Activated T-helper 17 cell treated with anti-CD3 and anti-CD28 coated beads, Interleukin-2, amount 50 U/mL, for 72 hours (primary cell): Measurements from ENCODE around the gene LAMTOR2. TPM values are rescaled to one million over a fixed set of nuclear protein-coding genes. Genes with fewer than 3 reads are reported as not detected.

ENCODE experiments used
- ATAC-seq: fragments of 150-1000 bp; cut with Tn5 transposase; replicated peaks from 2 replicates; pipeline ENCODE4 v1.10.0; 2021; ENCODE audit warnings: mild to moderate bottlenecking, moderate library complexity
- H3K27ac Mint-ChIP-seq: one replicate; pipeline ENCODE4 v1.8.0; 2022; ENCODE audit warnings: mixed read lengths
- H3K27me3 Mint-ChIP-seq: one replicate; pipeline ENCODE4 v1.8.0; 2022; ENCODE audit warnings: mixed read lengths
- H3K36me3 Mint-ChIP-seq: one replicate; pipeline ENCODE4 v1.8.0; 2022; ENCODE audit warnings: low read depth, mild to moderate bottlenecking, mixed read lengths
- H3K4me1 Mint-ChIP-seq: one replicate; pipeline ENCODE4 v1.8.0; 2022; ENCODE audit warnings: mixed read lengths
- H3K4me3 Mint-ChIP-seq: one replicate; pipeline ENCODE4 v1.8.0; 2022; ENCODE audit warnings: mild to moderate bottlenecking, mixed read lengths
- H3K9me3 Mint-ChIP-seq: one replicate; pipeline ENCODE4 v1.8.0; 2022; ENCODE audit warnings: mixed read lengths
- total RNA-seq, 2 donors: library from RNA; stranded (reverse); gene quantifications; one replicate each; pipeline ENCODE4 v1.2.3, GENCODE V29; 2022

The LAMTOR2 gene
- total RNA-seq, 2 donors from 2014 or later, result 39.9 to 55.6 TPM

DNA sequence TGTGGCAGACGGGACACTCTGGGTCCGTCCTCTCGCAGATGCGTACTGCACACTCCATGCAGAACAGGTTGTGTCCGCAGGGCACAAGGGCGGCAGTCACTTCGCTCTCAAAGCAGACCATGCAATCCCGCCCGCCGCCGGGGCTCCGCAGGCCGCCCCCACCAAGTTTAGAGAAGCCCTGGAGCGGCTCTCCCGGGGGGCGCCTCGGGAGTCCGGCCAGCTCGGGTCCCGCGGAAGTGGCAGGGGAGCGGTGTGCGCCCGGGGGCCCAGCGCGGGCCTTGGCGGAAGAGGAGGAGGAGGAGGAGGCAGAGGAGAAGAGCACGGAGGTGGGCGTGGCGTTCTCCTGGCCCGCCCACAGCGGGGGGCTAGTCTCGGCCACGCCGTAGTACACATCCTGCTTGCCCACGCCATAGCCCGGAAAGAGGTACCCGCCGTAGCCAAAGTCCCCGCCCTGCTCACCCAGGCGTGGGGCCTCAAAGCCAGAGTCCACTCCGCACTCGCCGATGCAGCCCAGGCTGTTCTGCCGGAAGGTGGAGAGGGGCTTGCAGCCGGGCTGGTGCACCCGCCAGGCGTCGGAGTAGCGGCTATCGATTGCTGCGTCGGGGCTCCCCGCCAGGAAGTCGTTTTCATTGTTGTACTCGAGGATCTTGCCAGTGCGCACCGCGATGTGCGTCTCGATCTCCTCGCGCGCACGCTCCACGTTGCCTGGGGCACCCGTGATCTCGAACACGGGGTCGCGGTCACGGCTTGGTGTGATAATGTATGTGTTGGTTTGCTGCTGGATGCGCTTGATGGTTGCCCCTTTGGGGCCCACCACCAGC lies 22.2 kb downstream of the LAMTOR2 start:
- H3K36me3 Mint-ChIP-seq, result no peaks in the 10 kb centered on the region
- no peaks in the 10 kb centered on the region for H3K9me3 Mint-ChIP-seq
- H3K27me3 Mint-ChIP-seq, result no peaks in the 10 kb centered on the region
- ATAC-seq, result peak; percentile 9
- H3K4me1 Mint-ChIP-seq, result no peaks in the 10 kb centered on the region
- no peak overlapping the region for H3K27ac Mint-ChIP-seq
- H3K4me3 Mint-ChIP-seq, result no peak overlapping the region

DNA sequence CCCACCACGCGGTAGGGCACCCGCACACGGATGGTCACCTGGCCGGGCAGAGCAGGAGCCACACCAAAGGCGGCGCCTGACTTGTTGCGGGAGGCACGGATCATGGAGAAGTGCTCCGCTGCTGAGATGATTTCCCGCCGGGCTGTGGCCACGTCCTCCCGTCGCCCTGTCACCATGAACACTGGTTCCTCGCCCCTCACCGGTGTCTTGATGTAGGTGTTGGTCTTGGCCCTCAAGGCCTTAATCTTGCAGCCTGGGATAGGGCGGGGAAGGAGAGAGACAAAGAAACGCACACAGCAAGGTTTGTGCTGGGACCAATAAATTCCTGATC lies 22.8 kb downstream of the LAMTOR2 start:
- no peak overlapping the region for H3K4me3 Mint-ChIP-seq
- no peak overlapping the region for H3K27ac Mint-ChIP-seq
- no peaks in the 10 kb centered on the region for H3K27me3 Mint-ChIP-seq
- no peaks in the 10 kb centered on the region for H3K9me3 Mint-ChIP-seq
- H3K4me1 Mint-ChIP-seq, result no peaks in the 10 kb centered on the region
- no peak for ATAC-seq
- H3K36me3 Mint-ChIP-seq, result no peaks in the 10 kb centered on the region

DNA sequence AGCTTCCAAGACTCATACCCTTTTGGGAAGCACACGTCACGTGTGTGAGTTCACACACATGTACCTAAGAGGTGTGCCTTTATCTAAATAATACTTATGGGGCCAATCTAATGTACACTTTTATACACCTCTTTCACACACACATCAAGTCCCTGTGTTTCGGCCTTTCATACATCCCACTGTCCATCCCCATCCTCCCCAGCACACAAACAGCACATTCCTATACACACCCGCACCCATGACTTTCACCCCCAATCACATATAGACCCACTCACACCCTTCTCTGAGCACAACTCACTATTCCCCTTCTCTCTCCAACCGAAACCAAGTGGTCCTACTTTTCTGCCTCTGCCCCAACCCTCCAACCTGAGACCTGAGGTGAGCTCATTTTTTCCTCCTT lies 24.1 kb downstream of the LAMTOR2 start:
- no peaks in the 10 kb centered on the region for H3K9me3 Mint-ChIP-seq
- H3K27me3 Mint-ChIP-seq, result peaks cover 2% of the 10 kb centered on the region
- no peaks in the 10 kb centered on the region for H3K36me3 Mint-ChIP-seq
- no peak for ATAC-seq
- no peak overlapping the region for H3K27ac Mint-ChIP-seq
- H3K4me1 Mint-ChIP-seq, result no peaks in the 10 kb centered on the region
- no peak overlapping the region for H3K4me3 Mint-ChIP-seq

DNA sequence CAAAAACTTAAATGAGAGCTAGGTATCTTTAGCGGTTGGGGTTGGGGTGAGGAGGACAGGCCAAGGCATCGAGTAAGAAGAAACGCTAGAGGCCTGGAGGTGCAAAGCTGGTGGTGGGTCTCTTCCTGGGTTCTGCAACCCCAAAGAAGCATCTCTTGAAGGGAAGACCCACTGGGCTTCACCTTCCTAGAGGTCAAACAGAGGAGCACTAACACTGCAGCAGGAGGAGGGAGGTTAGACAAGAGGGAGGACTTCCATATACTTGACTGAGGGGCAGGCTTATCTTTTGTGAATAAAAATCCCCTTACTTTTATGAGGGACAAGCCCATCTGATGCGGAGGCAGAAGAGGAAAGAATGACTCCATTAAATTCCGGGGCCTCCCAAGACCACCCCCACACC lies 25.2 kb downstream of the LAMTOR2 start:
- ATAC-seq, result no peak
- no peaks in the 10 kb centered on the region for H3K9me3 Mint-ChIP-seq
- H3K27me3 Mint-ChIP-seq, result peaks cover 5% of the 10 kb centered on the region
- H3K36me3 Mint-ChIP-seq, result no peaks in the 10 kb centered on the region
- H3K4me3 Mint-ChIP-seq, result no peak overlapping the region
- no peak overlapping the region for H3K27ac Mint-ChIP-seq
- H3K4me1 Mint-ChIP-seq, result no peaks in the 10 kb centered on the region

DNA sequence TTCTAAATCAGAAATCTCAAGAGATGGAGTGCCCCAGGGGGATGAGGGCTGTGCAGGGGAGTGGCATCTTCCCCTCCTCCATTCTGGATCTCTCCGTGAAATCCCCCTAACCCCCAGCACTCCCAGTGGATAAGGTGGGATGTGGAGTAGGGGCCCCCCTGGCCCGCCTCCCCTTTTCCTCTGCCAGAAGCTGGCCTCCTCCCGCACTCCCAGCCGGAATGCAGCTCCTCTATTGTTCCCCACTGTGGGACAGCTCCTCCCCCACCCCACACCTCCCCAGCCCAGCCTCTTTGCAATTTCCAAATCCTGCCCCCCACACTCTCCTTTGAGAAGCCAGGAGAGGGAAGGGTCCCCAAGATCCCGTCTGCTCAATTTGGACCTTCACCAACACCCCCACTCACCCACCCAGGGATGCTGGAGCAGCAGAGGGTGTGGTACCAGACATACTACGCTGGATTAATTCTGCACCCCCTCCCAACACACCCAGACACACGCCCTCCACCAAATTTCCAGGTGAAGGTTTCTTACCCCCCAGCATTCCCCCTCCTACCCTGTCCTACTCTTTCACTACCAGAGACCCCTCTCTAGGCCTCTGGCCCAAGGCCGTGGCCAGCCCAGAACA lies 25.8 kb downstream of the LAMTOR2 start:
- Mint-ChIP-seq H3K4me1 (no peaks in the 10 kb centered on the region), H3K9me3 (no peaks in the 10 kb centered on the region), H3K4me3 (no peak overlapping the region), H3K36me3 (no peaks in the 10 kb centered on the region), H3K27ac (no peak overlapping the region), H3K27me3 (peaks cover 8% of the 10 kb centered on the region)
- no peak for ATAC-seq

DNA sequence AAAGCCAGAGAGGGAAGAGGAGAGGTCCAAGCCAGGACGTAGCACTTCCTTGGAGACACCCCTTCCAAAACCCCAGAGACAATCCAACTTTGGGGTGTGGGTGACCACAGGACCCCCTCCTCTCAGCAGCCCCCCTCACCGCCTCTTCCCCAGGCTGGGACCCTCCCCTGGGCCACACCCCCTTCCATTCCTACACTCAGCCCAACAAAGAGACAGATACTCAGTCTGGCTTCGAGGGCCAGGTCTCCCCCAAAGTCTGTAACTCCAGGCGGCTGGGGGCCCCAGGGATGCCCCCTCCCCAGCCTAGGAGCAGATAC lies 26.2 kb downstream of the LAMTOR2 start:
- Mint-ChIP-seq H3K27ac (no peak overlapping the region), H3K4me1 (no peaks in the 10 kb centered on the region), H3K4me3 (peak overlapping the region; percentile 70), H3K9me3 (no peaks in the 10 kb centered on the region), H3K27me3 (peaks cover 10% of the 10 kb centered on the region), H3K36me3 (no peaks in the 10 kb centered on the region)
- no peak for ATAC-seq

DNA sequence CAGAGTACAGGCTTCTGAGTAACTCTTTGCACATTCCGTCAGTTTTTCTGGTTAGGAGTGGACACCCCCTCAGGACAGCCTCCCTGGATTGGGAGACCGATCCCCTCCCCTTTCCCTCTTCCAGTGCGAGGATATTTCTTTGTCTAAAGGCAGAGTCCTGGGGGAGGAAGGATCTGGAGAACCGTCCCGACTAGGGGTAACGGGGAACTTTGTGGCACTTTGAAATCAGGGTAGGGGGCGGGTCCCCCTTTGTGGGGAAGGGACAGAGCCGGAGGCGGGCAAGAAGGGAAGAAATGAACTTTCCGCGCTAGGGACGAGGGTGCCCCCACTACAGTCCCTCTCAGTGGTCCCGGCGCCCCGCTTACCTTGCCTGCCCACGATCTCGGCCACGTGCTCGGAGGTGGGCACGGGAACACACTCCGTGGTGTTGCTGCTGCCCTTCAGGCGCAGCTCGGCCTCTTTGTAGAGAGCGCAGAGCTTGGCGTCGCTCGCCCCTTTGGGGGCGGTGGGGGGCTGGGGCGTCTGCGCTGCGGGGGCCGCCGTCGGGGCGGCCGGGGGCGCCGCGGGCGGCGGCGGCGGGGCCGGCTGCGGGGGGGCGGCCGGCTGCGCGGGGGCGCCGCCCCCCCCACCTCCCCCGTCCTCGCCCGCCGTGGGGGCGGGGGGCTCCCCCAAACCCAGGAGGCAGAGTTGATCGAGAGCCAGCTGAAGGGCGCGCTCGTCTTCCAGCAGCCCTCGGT lies 26.8 kb downstream of the LAMTOR2 start:
- H3K4me3 Mint-ChIP-seq, result peak overlapping the region; percentile 70
- peaks cover 10% of the 10 kb centered on the region for H3K27me3 Mint-ChIP-seq
- H3K36me3 Mint-ChIP-seq, result no peaks in the 10 kb centered on the region
- no peaks in the 10 kb centered on the region for H3K4me1 Mint-ChIP-seq
- no peak for ATAC-seq
- H3K9me3 Mint-ChIP-seq, result no peaks in the 10 kb centered on the region
- no peak overlapping the region for H3K27ac Mint-ChIP-seq

DNA sequence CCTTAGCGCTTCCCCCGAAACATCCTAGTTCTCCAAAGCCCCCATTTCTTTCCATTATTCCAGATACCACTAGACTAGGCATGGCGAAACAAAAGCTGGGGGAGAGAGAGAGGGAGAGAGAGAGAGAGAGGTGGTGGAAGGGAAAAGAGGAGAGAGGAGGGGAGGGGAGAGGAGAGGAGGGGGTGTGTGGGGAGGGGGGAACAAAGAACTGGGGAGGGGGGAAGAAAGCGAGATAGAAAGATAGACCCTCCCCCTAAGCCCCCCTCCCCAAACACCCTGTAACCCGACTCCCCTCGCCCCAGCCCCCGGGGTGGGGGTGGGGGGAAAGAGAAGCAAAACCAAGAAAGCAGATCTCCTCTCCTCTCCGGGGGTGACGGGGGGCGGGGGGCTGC lies 27.3 kb downstream of the LAMTOR2 start:
- Mint-ChIP-seq H3K4me1 (no peaks in the 10 kb centered on the region), H3K27me3 (peaks cover 12% of the 10 kb centered on the region)

DNA sequence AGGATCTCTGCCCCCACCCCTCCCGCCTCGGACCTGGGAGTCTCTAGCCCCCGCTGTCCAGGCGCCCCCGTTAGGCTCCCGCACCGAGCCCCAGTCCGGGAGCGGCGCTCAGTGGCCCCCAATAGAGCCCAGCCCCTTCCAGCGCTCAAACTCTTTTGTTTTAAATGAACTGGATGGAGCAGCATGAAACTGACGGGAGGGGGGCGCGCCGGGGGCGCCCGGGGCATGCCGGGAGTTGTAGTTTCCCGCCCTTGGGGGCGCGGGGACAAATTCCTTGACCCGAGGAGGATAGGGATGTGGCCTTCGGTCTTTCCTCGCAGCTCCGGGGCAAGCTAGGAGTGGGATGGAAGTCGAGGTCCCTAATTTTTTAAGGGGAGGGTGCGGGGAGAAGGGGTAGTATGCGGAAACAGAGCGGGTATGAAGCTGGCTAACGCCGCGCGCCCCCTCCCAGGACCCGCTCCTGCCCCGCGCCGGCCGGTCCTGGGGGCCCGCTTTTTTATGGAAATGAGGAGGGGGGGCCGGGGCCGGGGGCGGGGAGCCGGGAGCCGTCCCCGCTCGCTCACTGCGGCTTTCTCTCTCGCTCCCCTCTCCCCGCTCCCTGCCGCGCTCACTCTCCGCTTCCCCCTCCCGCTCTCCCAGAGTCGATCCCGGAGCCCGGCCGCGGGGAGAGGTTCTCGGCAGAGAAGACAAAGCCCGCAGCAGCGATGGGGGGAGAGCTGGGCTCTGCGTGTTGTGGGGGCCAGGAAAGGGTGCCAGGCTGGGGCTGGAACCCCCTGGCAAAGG lies 27.9 kb downstream of the LAMTOR2 start, which contains the start of gene MEX3A:
Gene MEX3A (minus strand): TSS at position 157 of the 783 bp plus-strand sequence. CDS start 467 bp downstream, outside the sequence.
- ATAC-seq, result peak; percentile 78
- Mint-ChIP-seq H3K4me3 (peak within 1 kb of the TSS; percentile 70), H3K27me3 (peaks cover 15% of the 10 kb centered on the region), H3K4me1 (no peaks in the 10 kb centered on the region), H3K9me3 (no peaks in the 10 kb centered on the region), H3K27ac (no peak within 1 kb of the TSS), H3K36me3 (no peaks in the 10 kb centered on the region)

More for the DNA sequence above, 27.3 kb downstream of the LAMTOR2 start:
- peak overlapping the region; percentile 70 for H3K4me3 Mint-ChIP-seq
- H3K9me3 Mint-ChIP-seq, result no peaks in the 10 kb centered on the region
- no peaks in the 10 kb centered on the region for H3K36me3 Mint-ChIP-seq
- ATAC-seq, result no peak
- H3K27ac Mint-ChIP-seq, result no peak overlapping the region

DNA sequence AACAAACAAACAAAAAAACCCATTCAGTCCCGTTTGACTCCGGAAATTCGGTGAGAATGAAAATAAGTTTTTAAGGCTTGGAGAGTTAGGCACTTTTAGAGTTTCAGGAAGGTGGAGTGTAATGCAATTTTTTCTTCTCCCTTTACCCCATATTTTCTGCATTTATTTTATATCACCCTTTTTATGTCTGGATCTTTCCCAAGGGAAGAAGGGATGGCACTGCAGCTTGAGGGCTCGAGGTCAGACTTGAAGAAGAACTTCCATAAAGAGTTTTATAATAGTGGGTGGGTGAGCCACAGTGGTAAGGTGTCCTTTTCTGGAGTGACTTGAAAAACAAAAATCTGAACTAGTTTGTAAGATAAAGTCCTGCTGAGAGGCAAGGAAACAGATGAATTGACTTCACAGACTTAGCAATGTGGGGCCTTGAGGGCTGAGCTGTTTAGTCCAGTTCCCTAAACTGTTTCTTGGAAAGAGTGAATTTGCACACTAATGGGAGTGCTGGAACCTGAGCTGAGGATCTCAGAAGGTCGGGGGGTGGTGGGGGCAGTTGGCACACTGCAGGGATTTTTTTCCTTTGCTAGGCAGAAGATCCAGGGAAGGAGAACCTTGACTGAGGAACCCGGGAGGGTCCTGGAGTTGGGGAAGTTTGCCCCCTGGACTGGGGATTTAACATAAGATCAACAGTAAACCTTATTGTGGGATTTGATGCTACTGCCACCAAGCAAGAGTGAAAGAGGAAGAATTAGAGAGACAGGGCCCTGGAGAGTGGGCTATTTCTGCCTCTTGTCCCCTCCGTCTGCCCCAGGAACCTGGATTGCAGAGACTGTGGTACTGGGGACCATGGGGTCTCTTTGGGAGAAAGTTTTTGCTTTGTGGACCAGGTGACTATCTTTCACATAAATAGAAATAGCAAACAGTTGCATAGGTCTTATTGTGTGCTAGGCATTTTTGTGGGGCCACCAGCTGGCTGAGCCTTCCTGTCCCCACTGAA lies 29.5 kb downstream of the LAMTOR2 start:
- H3K27ac Mint-ChIP-seq, result no peak overlapping the region
- H3K4me3 Mint-ChIP-seq, result peak overlapping the region; percentile 70
- H3K27me3 Mint-ChIP-seq, result peaks cover 15% of the 10 kb centered on the region
- no peak for ATAC-seq
- no peaks in the 10 kb centered on the region for H3K36me3 Mint-ChIP-seq
- H3K9me3 Mint-ChIP-seq, result no peaks in the 10 kb centered on the region
- no peaks in the 10 kb centered on the region for H3K4me1 Mint-ChIP-seq

DNA sequence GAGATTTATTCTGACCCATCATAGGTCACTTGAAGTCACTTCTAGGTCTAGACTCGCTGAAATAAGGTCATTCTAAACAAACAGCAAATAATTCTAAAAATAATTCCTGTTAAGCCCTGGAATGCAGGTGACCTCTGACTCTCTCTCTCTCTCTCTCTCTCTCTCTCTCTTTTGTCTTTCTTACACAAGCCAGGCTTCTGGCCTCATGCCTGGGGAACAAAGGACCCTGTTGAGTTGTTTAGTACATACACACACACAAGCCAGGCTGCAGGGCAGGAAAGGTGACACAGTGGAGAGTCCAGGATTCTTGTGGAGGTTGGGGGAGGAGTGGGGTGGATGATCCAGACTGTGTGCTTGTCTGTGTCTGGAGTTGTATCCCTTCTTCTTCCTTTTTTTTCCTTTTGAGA lies 31.7 kb downstream of the LAMTOR2 start:
- Mint-ChIP-seq H3K27ac (no peak overlapping the region), H3K4me3 (no peak overlapping the region), H3K9me3 (no peaks in the 10 kb centered on the region), H3K4me1 (peaks cover 6% of the 10 kb centered on the region), H3K27me3 (peaks cover 15% of the 10 kb centered on the region), H3K36me3 (no peaks in the 10 kb centered on the region)
- no peak for ATAC-seq

DNA sequence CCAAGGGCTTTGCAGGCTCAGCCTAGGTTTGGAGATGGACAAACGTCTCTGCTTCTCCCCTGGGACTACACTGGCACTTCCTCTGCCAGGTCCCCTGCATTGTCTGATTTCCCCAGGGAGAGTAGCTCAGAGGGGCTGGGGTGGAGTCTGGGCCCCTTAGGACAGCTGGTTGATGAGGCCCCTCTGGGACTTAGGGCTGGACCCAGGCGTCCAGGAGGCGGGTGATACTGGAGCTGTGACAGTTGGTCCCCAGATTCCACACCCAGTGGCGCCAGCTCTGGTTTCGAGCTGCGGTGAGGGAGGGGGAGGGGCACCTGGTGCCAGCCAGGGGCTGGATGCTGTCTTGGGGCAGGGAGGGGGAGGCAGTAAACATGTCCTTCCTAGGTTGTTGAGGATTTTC lies 35.1 kb downstream of the LAMTOR2 start:
- Mint-ChIP-seq H3K4me3 (no peak overlapping the region), H3K9me3 (no peaks in the 10 kb centered on the region), H3K27ac (no peak overlapping the region), H3K36me3 (no peaks in the 10 kb centered on the region), H3K4me1 (peaks cover 6% of the 10 kb centered on the region), H3K27me3 (peaks cover 9% of the 10 kb centered on the region)
- no peak for ATAC-seq

DNA sequence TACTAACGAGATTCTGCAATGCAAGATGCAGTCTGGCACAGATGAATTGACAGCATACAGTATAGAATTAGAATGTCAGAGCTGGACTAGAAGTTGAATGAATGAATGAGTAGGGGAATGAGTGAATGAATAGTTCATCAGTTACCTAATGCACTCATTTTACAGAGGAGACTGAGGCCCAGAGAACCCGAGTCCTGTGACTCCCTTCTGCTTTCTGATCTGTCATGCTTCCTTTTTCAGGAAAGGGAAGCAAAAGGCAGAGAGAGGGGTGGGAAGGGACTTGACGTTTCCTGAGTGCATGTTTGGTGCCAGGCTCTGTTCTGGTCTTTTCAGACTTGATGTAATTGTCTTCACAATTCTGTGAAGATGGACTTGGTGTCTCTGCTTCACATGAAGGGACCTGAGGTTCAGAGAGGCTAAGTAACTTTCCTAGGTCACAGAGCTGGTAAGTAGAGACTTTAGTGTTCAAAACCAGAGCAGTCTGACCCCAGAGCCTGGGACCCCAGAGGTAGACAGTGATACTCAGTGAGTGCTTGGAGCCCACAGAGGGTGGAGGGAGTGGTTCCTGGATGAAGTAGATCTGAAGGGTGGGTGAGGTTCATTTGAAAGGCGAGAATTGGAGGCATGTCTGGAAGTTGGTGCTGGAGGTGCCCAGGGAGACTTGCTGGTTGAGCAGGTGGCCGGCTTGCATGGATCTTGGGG lies 35.7 kb downstream of the LAMTOR2 start:
- Mint-ChIP-seq H3K9me3 (no peaks in the 10 kb centered on the region), H3K4me1 (peaks cover 6% of the 10 kb centered on the region), H3K4me3 (no peak overlapping the region), H3K27me3 (peaks cover 7% of the 10 kb centered on the region), H3K27ac (no peak overlapping the region), H3K36me3 (no peaks in the 10 kb centered on the region)
- ATAC-seq, result no peak
